B cell (primary cell): Measurements from ENCODE around the gene RPTOR. TPM values are rescaled to one million over a fixed set of nuclear protein-coding genes. Genes with fewer than 3 reads are reported as not detected.

ENCODE experiments used
- ATAC-seq: fragments of 200-7000 bp; cut with Tn5 transposase; one replicate; pipeline ENCODE4 v1.10.0; 2021; ENCODE audit warnings: low read depth, mild to moderate bottlenecking, moderate number of reproducible peaks, moderate library complexity
- CTCF ChIA-PET: fragments of 350-600 bp; sonication (Branson Sonifier 250); formaldehyde crosslinking; loops from one replicate; lab custom pipeline; 2021; ENCODE audit warnings: antibody characterized with exemption, inconsistent platforms; lab: Charles Lee
- POLR2A ChIA-PET: fragments of 350-600 bp; sonication (Branson Sonifier 250); formaldehyde crosslinking; loops from one replicate; lab custom pipeline; 2021; ENCODE audit warnings: antibody characterized with exemption; lab: Charles Lee
- DNase-seq: peaks from one replicate; pipeline ENCODE4 v3.0.0; 2013
- H2AFZ ChIP-seq: 2 replicates; pipeline ENCODE4 v1.6.1; 2012; ENCODE audit warnings: mild to moderate bottlenecking, low read depth, low read length; ENCODE audit not compliant: insufficient read depth, poor library complexity, severe bottlenecking
- H3K27ac ChIP-seq, 2 donors: 1 replicate in 1 of 2; 2 replicates in 1 of 2; pipeline ENCODE4 v1.5.1; 2012 to 2013; ENCODE audit warnings: low read length in 2 of 2, mild to moderate bottlenecking in 2 of 2, moderate library complexity in 1 of 2
- H3K27me3 ChIP-seq, 4 experiments: fragments of 200-600 bp in 1 of 4; sonication (generic) in 1 of 4; replicated peaks in 1 of 4; 1 replicate in 2 of 4; 2 replicates in 2 of 4; pipeline versions ENCODE4 v1.6.1 to v1.7.0; 2013 to 2016; ENCODE audit warnings: low read length in 3 of 4, mild to moderate bottlenecking in 2 of 4, mixed read lengths in 1 of 4, moderate library complexity in 1 of 4; ENCODE audit not compliant: insufficient read depth in 4 of 4, control insufficient read depth in 3 of 4; ENCODE audit errors: control extremely low read depth in 1 of 4
- H3K36me3 ChIP-seq, 2 experiments: replicated peaks in 1 of 2; 1 replicate in 1 of 2; 2 replicates in 1 of 2; pipeline versions ENCODE4 v1.6.1 to v1.7.1; 2013; ENCODE audit warnings: low read length in 1 of 2; ENCODE audit not compliant: insufficient read depth in 2 of 2, control insufficient read depth in 1 of 2; ENCODE audit errors: control extremely low read depth in 1 of 2, extremely low read depth in 1 of 2
- H3K4me1 ChIP-seq, 2 donors: fragments of 200-600 bp in 1 of 2; sonication (generic) in 1 of 2; 1 replicate in 1 of 2; 2 replicates in 1 of 2; pipeline versions ENCODE4 v1.5.1 to v1.6.1; 2013 to 2017; ENCODE audit warnings: low read length in 2 of 2; ENCODE audit not compliant: control insufficient read depth in 2 of 2, insufficient read depth in 2 of 2
- H3K4me2 ChIP-seq: replicated peaks from 2 replicates; pipeline ENCODE3; 2012; ENCODE audit warnings: mild to moderate bottlenecking, low read depth, low read length; ENCODE audit not compliant: poor library complexity, severe bottlenecking
- H3K4me3 ChIP-seq, 5 experiments: fragments of 200-600 bp in 1 of 5; sonication (generic) in 1 of 5; 1 replicate in 3 of 5; 2 replicates in 2 of 5; pipeline versions ENCODE4 v1.5.1 to v1.7.0; 2011 to 2016; ENCODE audit warnings: low read length in 4 of 5, mild to moderate bottlenecking in 4 of 5, low read depth in 2 of 5, control low read depth in 1 of 5, moderate library complexity in 1 of 5; ENCODE audit not compliant: insufficient read depth in 1 of 5; ENCODE audit errors: control extremely low read depth in 1 of 5, extremely low read depth in 1 of 5
- H3K79me2 ChIP-seq: fragments of 200-600 bp; sonication (generic); one replicate; pipeline ENCODE4 v1.6.0; 2016; ENCODE audit warnings: low read length; ENCODE audit not compliant: control insufficient read depth, insufficient read depth
- H3K9ac ChIP-seq: fragments of 200-600 bp; sonication (generic); 2 replicates; pipeline ENCODE4 v1.6.1; 2017; ENCODE audit warnings: mild to moderate bottlenecking, low read length, moderate library complexity
- H3K9me3 ChIP-seq, 3 donors: one replicate each; pipeline versions ENCODE4 v1.6.1 to v1.7.1; 2013; ENCODE audit warnings: low read length in 2 of 3; ENCODE audit not compliant: control insufficient read depth in 2 of 3, insufficient read depth in 1 of 3; ENCODE audit errors: control extremely low read depth in 1 of 3
- H4K20me1 ChIP-seq: 2 replicates; pipeline ENCODE4 v1.6.0; 2012; ENCODE audit warnings: mild to moderate bottlenecking, low read length; ENCODE audit not compliant: insufficient read depth, control insufficient read depth, poor library complexity, severe bottlenecking
- H3K27ac Mint-ChIP-seq: one replicate; pipeline ENCODE4 v1.8.0; 2021; ENCODE audit warnings: mixed read lengths
- H3K27me3 Mint-ChIP-seq: one replicate; pipeline ENCODE4 v1.8.0; 2021; ENCODE audit warnings: mixed read lengths
- H3K4me1 Mint-ChIP-seq: one replicate; pipeline ENCODE4 v1.8.0; 2021; ENCODE audit warnings: mixed read lengths
- H3K4me3 Mint-ChIP-seq: one replicate; pipeline ENCODE4 v1.8.0; 2021; ENCODE audit warnings: mixed read lengths
- H3K9me3 Mint-ChIP-seq: one replicate; pipeline ENCODE4 v1.8.0; 2022; ENCODE audit warnings: mixed read lengths; ENCODE audit not compliant: insufficient read depth
- EZH2 ChIP-seq: IDR thresholded peaks from 2 replicates; pipeline ENCODE4 v1.6.1; 2012; ENCODE audit warnings: borderline replicate concordance, low read depth, mild to moderate bottlenecking, moderate library complexity, low read length; ENCODE audit not compliant: insufficient read depth, poor library complexity, severe bottlenecking
- WGBS: methylation state at CpG from one replicate; pipeline ENCODE4 v1.1.5; 2013; ENCODE audit warnings: missing lambda C conversion rate; ENCODE audit not compliant: insufficient coverage; 5-methylcytosine and 5-hydroxymethylcytosine counted together
- intact Hi-C: fragments of 100-400 bp; cut with micrococcal nuclease; formaldehyde crosslinking; loops from one replicate; pipeline ENCODE4 v1.10.0; 2022
- polyA plus RNA-seq: library from polyadenylated mRNA; depleted of rRNA; stranded (reverse); fragments of >200 nt; gene quantifications from 2 replicates; pipeline ENCODE4 v1.2.3, GENCODE V29; 2012
- total RNA-seq, 2 donors: library from RNA; stranded (reverse); fragments of 120-200 nt in 1 of 2; gene quantifications; 1 replicate in 1 of 2; 2 replicates in 1 of 2; pipeline versions ENCODE4 v1.2.3 to v1.2.4, GENCODE V29; 2013 to 2022
- TF ChIP-seq, protein P1 (sequence below): fragments of 200-600 bp; IDR thresholded peaks from one replicate; pipeline ENCODE4 v1.8.0; 2022; ENCODE audit warnings: antibody characterized with exemption, mild to moderate bottlenecking

RPTOR gene
- total and polyA plus RNA-seq, 2 donors (not counting 1 experiment from before 2014, with no cell fraction given), result 13.4 to 58.8 TPM

DNA sequence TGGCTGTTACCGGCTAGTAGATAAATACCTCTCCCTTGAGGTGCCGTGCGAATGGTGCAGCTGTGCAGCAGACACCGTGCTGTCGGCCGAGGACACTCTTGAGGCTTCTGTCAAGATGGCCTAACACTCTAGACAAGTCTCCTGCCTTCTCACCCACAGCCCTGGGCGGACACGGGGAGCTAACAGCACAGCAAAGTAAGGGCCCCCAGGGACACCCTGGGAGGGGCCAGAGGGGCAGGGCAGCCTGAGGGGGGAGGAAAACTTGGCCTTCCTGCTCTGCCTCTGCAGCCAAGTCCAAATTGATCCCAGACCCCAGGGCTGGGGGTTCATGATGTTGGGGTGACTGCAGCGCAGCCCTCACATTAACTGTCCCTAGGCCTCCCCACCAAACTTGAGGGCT is 210.2 kb downstream of the RPTOR start:
- no peaks in the 10 kb centered on the region for H3K9me3 ChIP-seq
- H3K27ac ChIP-seq, result no peak overlapping the region
- H3K27me3 ChIP-seq, result no peaks in the 10 kb centered on the region
- intact Hi-C loops, result no loop called here
- H2AFZ ChIP-seq, result no peak overlapping the region
- no peak overlapping the region for H3K4me3 ChIP-seq
- H3K4me3 Mint-ChIP-seq, result no peak overlapping the region
- no peaks in the 10 kb centered on the region for H3K9me3 Mint-ChIP-seq
- H4K20me1 ChIP-seq, result no peaks in the 10 kb centered on the region
- no peak for TF ChIP-seq EZH2
- TF ChIP-seq, protein P1, sequence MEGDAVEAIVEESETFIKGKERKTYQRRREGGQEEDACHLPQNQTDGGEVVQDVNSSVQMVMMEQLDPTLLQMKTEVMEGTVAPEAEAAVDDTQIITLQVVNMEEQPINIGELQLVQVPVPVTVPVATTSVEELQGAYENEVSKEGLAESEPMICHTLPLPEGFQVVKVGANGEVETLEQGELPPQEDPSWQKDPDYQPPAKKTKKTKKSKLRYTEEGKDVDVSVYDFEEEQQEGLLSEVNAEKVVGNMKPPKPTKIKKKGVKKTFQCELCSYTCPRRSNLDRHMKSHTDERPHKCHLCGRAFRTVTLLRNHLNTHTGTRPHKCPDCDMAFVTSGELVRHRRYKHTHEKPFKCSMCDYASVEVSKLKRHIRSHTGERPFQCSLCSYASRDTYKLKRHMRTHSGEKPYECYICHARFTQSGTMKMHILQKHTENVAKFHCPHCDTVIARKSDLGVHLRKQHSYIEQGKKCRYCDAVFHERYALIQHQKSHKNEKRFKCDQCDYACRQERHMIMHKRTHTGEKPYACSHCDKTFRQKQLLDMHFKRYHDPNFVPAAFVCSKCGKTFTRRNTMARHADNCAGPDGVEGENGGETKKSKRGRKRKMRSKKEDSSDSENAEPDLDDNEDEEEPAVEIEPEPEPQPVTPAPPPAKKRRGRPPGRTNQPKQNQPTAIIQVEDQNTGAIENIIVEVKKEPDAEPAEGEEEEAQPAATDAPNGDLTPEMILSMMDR, result no peak
- peaks cover 0 to 14% of the 10 kb centered on the region in 2 donors for H3K4me1 ChIP-seq
- no peak overlapping the region for H3K27ac Mint-ChIP-seq
- DNase-seq, result no peak
- H3K9ac ChIP-seq, result no peak overlapping the region
- ChIA-PET CTCF (interaction anchor here (0.9 kb wide), 1 partner anchor 223 kb away, joined by 3 read pairs; no protein-coding TSS in a partner anchor), POLR2A (no interaction called here)
- no peak for ATAC-seq
- 96% methylated on average over 6 of the region's 9 CpGs for WGBS
- H3K36me3 ChIP-seq, result peaks cover 0 to 24% of the 10 kb centered on the region in 2 experiments
- H3K4me1 Mint-ChIP-seq, result peaks cover 19% of the 10 kb centered on the region
- no peaks in the 10 kb centered on the region for H3K27me3 Mint-ChIP-seq
- no peaks in the 10 kb centered on the region for H3K79me2 ChIP-seq
- no peak overlapping the region for H3K4me2 ChIP-seq

DNA sequence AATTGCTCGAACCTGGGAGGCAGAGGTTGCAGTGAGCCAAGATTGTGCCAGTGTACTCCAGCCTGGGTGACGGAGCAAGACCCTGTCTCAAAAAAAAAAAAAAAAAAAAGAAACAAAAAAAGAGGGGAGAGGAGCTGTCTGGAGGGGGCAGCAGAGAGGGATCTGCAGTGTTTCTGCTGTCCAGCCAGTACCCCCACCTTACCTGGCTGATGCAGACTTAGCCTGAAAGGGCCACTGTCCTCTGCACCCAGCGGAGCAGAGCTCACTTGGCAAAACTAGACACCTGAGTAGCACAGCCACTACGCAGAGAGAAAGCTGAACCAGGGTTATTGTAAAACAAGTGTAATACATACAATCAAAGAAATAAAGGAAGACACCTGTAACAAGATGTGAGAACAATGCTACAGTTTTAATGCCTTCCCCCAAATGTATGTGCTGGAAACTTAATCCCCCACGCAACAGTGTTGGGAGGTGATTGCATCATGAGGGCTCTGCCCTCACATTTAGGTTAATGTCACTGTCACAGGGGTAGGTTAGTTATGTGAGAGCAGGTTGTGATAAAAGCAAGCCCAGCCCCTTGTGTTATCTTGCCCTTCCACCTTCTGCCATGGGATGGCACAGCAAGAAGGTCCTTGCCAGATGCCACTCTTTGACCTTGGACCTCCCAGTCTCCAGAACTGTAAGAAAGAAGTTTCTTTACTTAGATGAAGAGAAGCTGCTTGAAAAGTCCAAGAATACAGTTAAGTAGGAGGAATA is 211.2 kb downstream of the RPTOR start:
- no CpG with 5 or more reads among the region's 5 CpGs for WGBS
- Mint-ChIP-seq H3K27me3 (no peaks in the 10 kb centered on the region), H3K4me1 (peaks cover 21% of the 10 kb centered on the region), H3K4me3 (no peak overlapping the region), H3K27ac (no peak overlapping the region), H3K9me3 (no peaks in the 10 kb centered on the region)
- Histone ChIP-seq H3K9ac (no peak overlapping the region), H3K4me3 (no peak overlapping the region), H4K20me1 (no peaks in the 10 kb centered on the region), H3K9me3 (no peaks in the 10 kb centered on the region), H3K4me2 (no peak overlapping the region), H2AFZ (no peak overlapping the region), H3K36me3 (peaks cover 0 to 24% of the 10 kb centered on the region in 2 experiments), H3K27me3 (no peaks in the 10 kb centered on the region), H3K79me2 (no peaks in the 10 kb centered on the region), H3K27ac (no peak overlapping the region), H3K4me1 (peaks cover 5 to 13% of the 10 kb centered on the region in 2 donors)
- POLR2A ChIA-PET, result interaction anchor here (0.6 kb wide), 1 partner anchor 130 kb away, joined by 3 read pairs; no protein-coding TSS in a partner anchor
- intact Hi-C loops, result no loop called here
- ATAC-seq (no peak), DNase-seq (no peak)
- CTCF ChIA-PET, result no interaction called here
- no peak for TF ChIP-seq EZH2
- TF ChIP-seq, protein P1, result no peak
